GM21786 (cell line): ENCODE results near the gene ZKSCAN1.
"Not testable (repeated sequence)": the region's sequence is repeated elsewhere in the genome, so short reads cannot be mapped to it uniquely, and the experiment has no call there.

ENCODE experiments used
- ATAC-seq: cut with Tn5 transposase; IDR thresholded peaks from one replicate; pipeline ENCODE4 v1.9.1; 2021; ENCODE audit not compliant: unreplicated experiment

Gene ZKSCAN1

GRCh38 chr7:100000239-100000638 is 15.2 kb upstream of the ZKSCAN1 start:
- ATAC-seq: no peak

- ATAC-seq: no peak
Observed at GRCh38 chr7:100003711-100004661, 11.4 kb upstream of the ZKSCAN1 start.

- no peak for ATAC-seq
Observed at GRCh38 chr7:100007887-100008286, 7.5 kb upstream of the ZKSCAN1 start.

- ATAC-seq: no peak
Observed at GRCh38 chr7:100008525-100008924, 6.9 kb upstream of the ZKSCAN1 start.

- not testable (repeated sequence) for ATAC-seq
Observed at GRCh38 chr7:100009952-100010351, 5.4 kb upstream of the ZKSCAN1 start.

GRCh38 chr7:100010901-100011300 is 4.5 kb upstream of the ZKSCAN1 start:
- ATAC-seq: no peak

GRCh38 chr7:100011516-100011915 is 3.9 kb upstream of the ZKSCAN1 start:
- no peak for ATAC-seq

DNA sequence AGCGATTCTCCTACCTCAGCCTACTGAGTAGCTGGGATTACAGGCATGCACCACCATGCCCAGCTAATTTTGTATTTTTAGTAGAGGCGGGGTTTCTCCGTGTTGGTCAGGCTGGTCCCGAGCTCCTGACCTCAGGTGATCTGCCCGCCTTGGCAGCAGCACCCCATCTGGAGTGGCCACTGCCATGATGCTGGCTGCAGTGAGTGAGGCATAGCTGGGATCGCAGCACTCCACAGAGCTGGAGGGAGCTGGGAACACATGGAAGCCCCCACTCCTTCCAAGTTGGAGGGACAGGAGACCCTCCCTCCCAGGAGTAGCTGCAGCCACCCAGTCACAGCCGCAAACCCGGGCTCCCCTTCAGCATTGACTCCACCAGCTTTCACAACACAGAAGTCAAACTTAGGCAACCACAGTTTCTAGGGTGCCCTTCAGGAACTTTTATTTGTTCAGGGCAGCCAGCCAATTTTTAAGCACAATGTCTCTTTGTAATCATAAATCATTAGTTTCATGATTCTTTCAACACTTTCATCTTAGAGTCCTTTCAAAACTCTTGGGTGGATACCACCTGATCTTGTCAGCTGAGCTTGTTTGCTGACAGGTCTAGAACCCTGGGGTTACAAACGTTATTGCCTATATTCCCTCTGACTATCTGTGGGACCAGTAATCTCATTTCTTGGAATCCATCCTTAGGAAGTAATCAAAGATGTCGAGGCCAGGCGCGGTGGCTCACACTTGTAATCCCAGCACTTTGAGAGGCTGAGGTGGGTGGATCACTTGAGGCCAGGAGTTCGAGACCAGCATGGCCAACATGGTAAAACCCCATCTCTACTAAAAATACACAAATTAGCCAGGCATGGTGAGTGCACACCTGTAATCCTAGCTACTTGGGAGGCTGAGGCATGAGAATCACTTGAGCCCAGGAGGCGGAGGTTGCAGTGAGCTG is 2.7 kb upstream of the ZKSCAN1 start:
- not testable (repeated sequence) for ATAC-seq

GRCh38 chr7:100013328-100013676 is 2.1 kb upstream of the ZKSCAN1 start:
- no peak for ATAC-seq

DNA sequence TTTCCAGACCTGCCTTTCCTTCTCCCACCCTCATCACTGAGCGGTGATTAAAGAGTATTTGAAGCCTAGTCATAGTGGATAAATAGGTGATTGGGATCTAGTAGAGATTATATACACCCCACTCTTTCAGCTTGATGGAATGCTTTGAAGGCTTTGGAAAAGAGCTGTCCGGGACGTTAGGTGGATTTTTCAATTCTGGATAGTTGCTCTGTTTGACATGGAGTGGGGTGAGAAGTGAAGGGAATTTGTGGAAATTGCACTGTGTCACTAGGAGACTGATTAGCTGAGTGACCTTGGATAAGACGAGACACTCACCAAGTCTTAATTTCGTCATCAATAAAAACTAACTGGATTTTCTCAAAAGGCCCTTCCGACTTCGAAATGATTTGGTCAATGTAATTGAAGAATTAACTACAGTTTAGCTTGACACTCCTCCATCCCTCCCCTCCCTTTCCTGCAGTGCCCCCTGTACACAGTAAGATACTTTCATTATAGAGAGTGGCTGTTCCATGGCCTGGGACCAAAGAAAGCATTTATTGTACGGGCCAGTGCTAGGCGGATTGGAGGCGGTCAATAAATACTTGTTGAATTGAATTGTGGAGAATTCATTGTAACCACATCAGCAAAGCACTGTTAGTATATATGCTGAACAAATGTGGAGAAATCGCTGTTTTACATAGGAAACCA is 962 bp downstream of the ZKSCAN1 start:
- ATAC-seq: no peak

DNA sequence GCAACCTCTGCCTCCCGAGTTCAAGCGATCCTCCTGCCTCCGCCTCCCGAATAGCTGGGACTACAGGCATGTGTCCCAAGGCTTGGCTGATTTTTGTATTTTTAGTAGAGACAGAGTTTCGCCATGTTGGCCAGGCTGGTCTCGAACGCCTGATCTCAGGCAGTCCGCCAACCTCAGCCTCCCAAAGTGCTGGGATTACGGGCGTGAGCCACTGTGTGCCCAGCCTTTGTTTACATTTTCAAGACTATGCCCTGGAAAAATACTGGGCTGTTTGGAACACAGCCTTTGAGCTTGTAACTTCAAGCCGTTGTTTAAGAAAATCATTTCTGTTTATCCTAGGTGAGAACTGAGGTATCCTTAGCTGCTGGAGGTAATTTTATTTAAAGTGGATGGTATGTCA is 1.9 kb downstream of the ZKSCAN1 start:
- ATAC-seq: no peak

- ATAC-seq: no peak
Observed at GRCh38 chr7:100017875-100018274, 2.5 kb downstream of the ZKSCAN1 start.

- no peak for ATAC-seq
Observed at GRCh38 chr7:100019908-100020307, 4.5 kb downstream of the ZKSCAN1 start.

DNA sequence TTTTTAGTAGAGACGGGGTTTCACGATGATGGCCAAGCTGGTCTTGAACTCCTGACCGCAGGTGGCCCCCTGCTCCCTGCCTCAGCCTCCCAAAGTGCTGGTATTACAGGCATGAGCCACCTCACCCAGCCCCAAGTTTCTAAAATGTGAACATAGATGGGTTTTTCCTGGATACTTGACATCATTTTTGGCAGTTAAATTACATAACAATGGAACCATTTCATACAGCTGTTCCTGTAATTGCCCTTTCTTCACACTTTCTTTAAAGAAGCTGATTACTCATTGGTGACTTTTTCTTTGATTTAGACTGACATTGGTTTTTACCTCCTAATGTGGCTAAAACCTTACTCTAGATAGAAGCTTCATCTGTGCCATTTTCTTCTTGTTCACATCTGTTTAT is 5.9 kb downstream of the ZKSCAN1 start:
- ATAC-seq: no peak

DNA sequence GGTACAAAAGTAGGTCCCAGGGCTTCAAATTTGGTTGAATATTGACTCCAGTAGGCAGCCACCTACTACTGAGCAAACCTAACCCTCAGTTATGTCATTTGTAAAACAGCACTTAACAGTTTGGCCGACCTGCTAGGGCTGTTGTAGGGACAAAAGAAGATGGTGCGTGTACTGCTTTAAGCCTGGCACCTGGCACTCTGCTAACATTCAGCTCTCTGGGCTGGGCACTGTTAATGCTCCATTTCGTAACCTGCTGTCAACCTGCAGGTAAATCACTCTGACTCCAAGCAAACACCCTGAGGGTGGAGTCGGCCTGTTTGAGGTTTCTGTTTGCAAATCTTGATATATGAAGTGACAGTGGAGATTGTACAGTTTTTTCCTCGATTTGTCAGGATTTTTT is 7.2 kb downstream of the ZKSCAN1 start:
- ATAC-seq: no peak

DNA sequence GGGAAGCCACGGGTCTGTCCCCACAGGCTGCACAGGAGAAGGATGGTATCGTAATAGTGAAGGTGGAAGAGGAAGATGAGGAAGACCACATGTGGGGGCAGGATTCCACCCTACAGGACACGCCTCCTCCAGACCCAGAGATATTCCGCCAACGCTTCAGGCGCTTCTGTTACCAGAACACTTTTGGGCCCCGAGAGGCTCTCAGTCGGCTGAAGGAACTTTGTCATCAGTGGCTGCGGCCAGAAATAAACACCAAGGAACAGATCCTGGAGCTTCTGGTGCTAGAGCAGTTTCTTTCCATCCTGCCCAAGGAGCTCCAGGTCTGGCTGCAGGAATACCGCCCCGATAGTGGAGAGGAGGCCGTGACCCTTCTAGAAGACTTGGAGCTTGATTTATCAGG is 8.1 kb downstream of the ZKSCAN1 start:
- ATAC-seq: no peak

GRCh38 chr7:100024020-100024619 is 8.7 kb downstream of the ZKSCAN1 start:
- ATAC-seq: no peak

GRCh38 chr7:100027197-100027596 is 11.8 kb downstream of the ZKSCAN1 start:
- no peak for ATAC-seq

GRCh38 chr7:100029596-100029995 is 14.2 kb downstream of the ZKSCAN1 start:
- no peak for ATAC-seq

DNA sequence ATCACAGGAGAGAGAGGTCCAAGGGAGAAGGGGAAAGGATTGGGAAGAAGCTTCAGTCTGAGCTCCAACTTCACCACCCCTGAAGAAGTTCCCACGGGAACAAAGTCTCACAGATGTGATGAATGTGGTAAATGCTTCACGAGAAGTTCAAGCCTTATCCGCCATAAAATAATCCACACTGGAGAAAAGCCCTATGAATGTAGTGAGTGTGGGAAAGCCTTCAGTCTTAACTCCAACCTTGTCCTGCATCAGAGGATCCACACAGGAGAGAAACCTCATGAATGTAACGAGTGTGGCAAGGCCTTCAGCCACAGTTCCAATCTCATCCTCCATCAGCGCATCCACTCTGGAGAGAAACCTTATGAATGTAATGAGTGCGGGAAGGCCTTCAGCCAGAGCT is 18.1 kb downstream of the ZKSCAN1 start:
- no peak for ATAC-seq
